Natural killer cell treated with Interleukin-12 subunit alpha and Interleukin-12 subunit beta and Interleukin-15 and Interleukin-18, amount 100 ng/mL, for 72 hours (primary cell): ENCODE results near the gene RCAN3. TPM values are rescaled to one million over a fixed set of nuclear protein-coding genes. Genes with fewer than 3 reads are reported as not detected.
"Not testable (repeated sequence)": the region's sequence is repeated elsewhere in the genome, so short reads cannot be mapped to it uniquely, and the experiment has no call there.

Source experiments
- ATAC-seq, 2 donors: fragments of 150-1000 bp; cut with Tn5 transposase in 1 of 2; sonication (Bioruptor Pico), chemical (Tn5 transposase) in 1 of 2; 2 replicates each; pipeline ENCODE4 v1.10.0; 2021
- DNase-seq: peaks from one replicate; pipeline ENCODE4 v3.0.0; 2022; ENCODE audit warnings: low spot score
- H3K27ac Mint-ChIP-seq, 2 donors: 1 replicate in 1 of 2; 2 replicates in 1 of 2; pipeline ENCODE4 v1.8.0; 2022; ENCODE audit warnings: mixed read lengths in 2 of 2, mild to moderate bottlenecking in 1 of 2, moderate library complexity in 1 of 2
- H3K27me3 Mint-ChIP-seq, 2 donors: 1 replicate in 1 of 2; 2 replicates in 1 of 2; pipeline ENCODE4 v1.8.0; 2022; ENCODE audit warnings: mixed read lengths in 2 of 2
- H3K36me3 Mint-ChIP-seq: one replicate; pipeline ENCODE4 v1.8.0; 2022; ENCODE audit warnings: mixed read lengths
- H3K4me1 Mint-ChIP-seq, 2 donors: 1 replicate in 1 of 2; 2 replicates in 1 of 2; pipeline ENCODE4 v1.8.0; 2022; ENCODE audit warnings: low read depth in 2 of 2, mixed read lengths in 2 of 2, mild to moderate bottlenecking in 1 of 2
- H3K4me3 Mint-ChIP-seq: one replicate; pipeline ENCODE4 v1.8.0; 2022; ENCODE audit warnings: mixed read lengths
- H3K9me3 Mint-ChIP-seq: 2 replicates; pipeline ENCODE4 v1.8.0; 2022; ENCODE audit warnings: mixed read lengths
- total RNA-seq, 2 donors: library from RNA; stranded (reverse); gene quantifications; one replicate each; pipeline ENCODE4 v1.2.3, GENCODE V29; 2022

The RCAN3 gene
- total RNA-seq, 2 donors from 2014 or later, result 1.9 to 2.7 TPM

DNA sequence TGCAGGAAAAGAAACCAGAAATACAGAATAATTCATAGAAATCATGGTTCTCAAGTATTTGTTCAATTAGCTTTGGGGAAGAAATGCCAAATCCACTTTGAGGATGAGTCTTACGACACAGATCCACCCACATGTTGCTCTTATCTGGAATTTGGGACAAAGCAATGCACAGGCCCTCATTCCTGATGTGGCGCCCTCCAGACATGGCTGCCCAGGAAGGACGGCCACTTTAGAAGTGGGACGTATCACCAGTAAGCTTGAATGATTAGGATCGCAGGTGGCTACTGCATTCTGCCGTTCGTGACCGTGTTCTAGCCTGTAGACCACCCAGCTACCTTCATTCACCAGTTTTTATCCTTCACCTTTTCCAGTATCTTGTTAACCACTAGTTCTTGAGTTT, 33.1 kb downstream of the RCAN3 start:
- Mint-ChIP-seq H3K27ac (peak overlapping the region; percentile 83 to 92), H3K4me1 (peaks cover 20 to 39% of the 10 kb centered on the region in 2 donors), H3K36me3 (no peaks in the 10 kb centered on the region), H3K4me3 (peak overlapping the region; percentile 86), H3K27me3 (peaks cover 0 to 4% of the 10 kb centered on the region in 2 donors), H3K9me3 (no peaks in the 10 kb centered on the region)
- ATAC-seq (no peak), DNase-seq (no peak)

DNA sequence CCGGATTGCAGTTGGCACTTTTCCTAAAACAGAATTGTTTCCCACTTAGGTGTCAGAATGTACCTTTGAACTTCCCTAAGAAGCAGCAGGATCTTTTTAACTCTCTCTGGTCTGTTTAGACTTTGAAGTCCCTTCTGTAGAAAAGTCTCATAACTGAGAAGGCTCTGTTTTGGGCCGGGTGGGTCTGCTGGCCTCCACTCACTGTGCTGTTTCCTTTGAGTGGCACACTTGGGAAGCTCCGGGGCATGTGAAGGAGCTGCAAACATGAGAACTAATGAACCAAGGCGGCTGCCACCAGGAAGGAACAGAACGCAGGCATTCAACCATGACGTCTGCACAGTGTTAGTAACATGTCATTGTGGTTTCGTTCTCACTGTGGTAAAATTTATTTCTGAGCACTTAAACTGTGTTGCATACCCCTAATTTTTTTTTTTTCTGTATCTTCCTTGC, 33.8 kb downstream of the RCAN3 start:
- peak overlapping the region; percentile 83 to 92 for H3K27ac Mint-ChIP-seq
- H3K36me3 Mint-ChIP-seq, result no peaks in the 10 kb centered on the region
- ATAC-seq (peak; percentile 74 to 82), DNase-seq (peak; percentile 64)
- peaks cover 0 to 4% of the 10 kb centered on the region in 2 donors for H3K27me3 Mint-ChIP-seq
- peaks cover 20 to 41% of the 10 kb centered on the region in 2 donors for H3K4me1 Mint-ChIP-seq
- no peaks in the 10 kb centered on the region for H3K9me3 Mint-ChIP-seq
- H3K4me3 Mint-ChIP-seq, result peak overlapping the region; percentile 86

DNA sequence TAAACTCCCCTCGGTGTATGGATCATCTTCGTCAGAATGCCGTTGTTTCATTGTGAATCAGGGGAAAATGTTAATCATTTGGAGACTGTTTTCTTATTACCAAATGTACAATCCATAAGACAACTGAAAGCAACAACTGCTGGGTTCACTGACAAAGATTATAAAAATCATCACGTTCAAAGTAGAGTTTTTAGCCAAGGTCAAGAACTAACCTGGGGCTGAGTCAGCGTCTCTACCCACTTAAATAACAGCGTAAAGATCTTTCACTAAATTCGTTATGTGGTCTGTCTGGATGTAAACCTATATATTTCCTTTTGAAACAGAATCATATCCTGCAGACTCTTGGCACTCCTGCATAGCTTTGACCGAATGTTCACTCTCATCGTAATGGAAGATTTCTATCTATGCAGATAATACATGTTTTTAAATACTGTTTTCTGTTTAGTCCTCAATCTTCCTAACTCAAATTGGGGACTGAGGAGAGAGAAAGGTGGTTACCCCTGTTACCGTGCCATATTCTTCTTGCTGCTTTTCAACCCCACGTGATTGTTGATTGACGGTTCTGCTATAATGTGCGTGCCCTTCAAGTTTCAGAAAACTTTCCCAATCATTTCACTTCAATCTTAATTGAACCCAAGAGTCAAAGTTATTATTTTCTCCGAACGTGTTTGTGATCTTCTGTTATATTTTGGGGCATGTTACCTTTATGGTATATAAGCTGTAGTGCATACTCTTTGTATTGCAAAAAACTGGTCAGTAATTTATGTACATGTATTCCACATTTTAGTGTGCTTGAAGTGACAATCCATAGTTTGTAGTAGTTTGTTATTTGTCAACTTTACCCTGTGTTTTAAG, 37.6 kb downstream of the RCAN3 start:
- ATAC-seq (peak in 1 of 2 donors; percentile 60), DNase-seq (no peak)
- peaks cover 13 to 38% of the 10 kb centered on the region in 2 donors for H3K4me1 Mint-ChIP-seq
- H3K36me3 Mint-ChIP-seq, result no peaks in the 10 kb centered on the region
- no peaks in the 10 kb centered on the region for H3K9me3 Mint-ChIP-seq
- peak overlapping the region; percentile 30 to 34 for H3K27ac Mint-ChIP-seq
- H3K27me3 Mint-ChIP-seq, result peaks cover 6 to 8% of the 10 kb centered on the region in 2 donors
- peak overlapping the region; percentile 53 for H3K4me3 Mint-ChIP-seq

DNA sequence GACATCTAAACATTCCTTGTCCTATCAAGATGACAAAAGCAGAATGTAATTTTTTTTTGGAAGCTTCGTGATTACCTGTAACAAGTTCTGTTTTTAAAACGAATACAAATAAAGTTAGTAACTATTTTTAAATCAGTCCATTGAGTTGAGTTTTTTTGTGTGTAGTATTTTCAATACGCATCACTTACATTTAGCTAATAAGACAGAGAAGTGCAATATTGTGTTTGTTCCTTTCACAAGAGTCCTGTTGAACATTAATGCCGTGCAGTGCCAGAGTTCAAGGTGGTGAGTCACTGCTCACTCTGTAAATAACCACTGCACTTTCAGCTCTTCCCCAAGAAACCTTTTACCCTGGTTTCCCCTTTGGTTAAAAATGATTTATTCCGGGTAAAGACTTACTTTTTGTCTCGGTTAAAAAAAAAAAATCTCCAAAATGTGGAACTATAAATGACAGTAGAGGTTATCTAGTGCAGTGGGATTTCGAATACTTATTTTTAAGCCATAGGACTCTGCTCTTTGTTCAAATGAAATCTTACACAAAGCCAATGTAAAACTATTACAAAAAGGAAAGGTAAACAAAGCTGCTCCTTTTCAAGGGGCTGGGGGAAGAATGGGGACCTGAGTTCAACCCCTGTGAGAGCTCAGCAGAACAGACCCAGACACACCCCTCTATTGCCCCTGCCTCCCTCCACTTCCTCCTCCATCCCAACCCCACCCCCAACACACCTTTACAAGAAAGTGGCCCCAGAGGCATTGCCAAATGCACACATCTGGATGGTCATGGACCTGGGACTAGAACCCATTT, 38.5 kb downstream of the RCAN3 start:
- Mint-ChIP-seq H3K36me3 (no peaks in the 10 kb centered on the region), H3K27ac (peak overlapping the region; percentile 30 to 34), H3K4me3 (peak overlapping the region; percentile 53), H3K9me3 (no peaks in the 10 kb centered on the region), H3K4me1 (peaks cover 9 to 29% of the 10 kb centered on the region in 2 donors), H3K27me3 (peaks cover 6 to 9% of the 10 kb centered on the region in 2 donors)
- DNase-seq (no peak), ATAC-seq (peak in 1 of 2 donors; percentile 18)

DNA sequence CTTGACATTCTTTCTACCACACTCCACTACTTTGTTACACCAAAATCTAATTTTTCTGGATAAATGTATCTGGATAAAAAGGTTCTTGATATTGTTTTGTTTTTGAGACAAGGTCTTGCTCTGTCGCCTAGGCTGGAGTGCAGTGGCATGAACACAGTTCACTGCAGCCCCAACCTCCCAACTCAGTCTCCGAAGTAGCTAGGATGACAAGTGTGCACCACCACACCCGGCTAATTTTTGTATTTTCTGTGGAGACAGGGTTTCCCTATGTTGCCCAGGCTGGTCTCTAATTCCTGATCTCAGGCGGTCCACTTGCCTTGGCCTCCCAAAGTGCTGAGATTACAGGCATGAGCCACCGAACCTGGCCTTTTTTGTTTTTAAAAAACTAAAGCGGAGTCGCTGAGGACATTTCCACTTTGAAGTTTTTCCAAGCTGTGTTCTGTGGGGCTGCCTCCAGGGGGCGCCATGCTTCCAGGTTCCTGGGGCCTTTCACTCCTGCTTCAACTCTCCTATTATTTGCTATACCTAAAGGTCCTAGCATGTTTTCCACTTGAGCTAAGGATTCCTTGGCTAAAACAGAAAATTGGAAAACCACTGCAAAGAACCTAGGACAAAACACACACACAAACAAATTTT, 39.2 kb downstream of the RCAN3 start:
- Mint-ChIP-seq H3K4me1 (peaks cover 1 to 22% of the 10 kb centered on the region in 2 donors), H3K9me3 (no peaks in the 10 kb centered on the region), H3K27ac (no peak overlapping the region), H3K4me3 (no peak overlapping the region), H3K27me3 (peaks cover 6 to 9% of the 10 kb centered on the region in 2 donors), H3K36me3 (no peaks in the 10 kb centered on the region)
- no peak for ATAC-seq
- no peak for DNase-seq

DNA sequence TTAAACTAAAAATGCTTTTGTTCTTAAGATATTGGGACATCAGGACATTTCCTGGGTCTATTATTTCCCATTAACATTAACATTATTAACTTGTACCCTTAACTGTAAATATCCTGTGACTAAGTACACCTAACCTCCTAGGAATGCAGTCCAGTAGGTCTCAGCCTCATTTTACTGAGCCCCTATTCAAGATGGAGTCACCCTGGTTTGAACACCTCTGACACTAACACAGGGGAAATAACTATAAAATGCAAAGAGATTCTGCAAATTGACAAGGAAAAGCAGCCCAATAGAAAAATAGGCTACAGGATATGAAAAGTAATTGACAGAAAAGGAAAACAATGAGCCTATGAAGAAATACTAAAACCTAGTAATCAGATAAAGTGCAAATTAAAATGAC, 41.6 kb downstream of the RCAN3 start:
- no peaks in the 10 kb centered on the region for H3K36me3 Mint-ChIP-seq
- peaks cover 0 to 19% of the 10 kb centered on the region in 2 donors for H3K4me1 Mint-ChIP-seq
- peaks cover 15 to 23% of the 10 kb centered on the region in 2 donors for H3K27me3 Mint-ChIP-seq
- ATAC-seq (no peak), DNase-seq (no peak)
- H3K27ac Mint-ChIP-seq, result no peak overlapping the region
- H3K4me3 Mint-ChIP-seq, result no peak overlapping the region
- no peaks in the 10 kb centered on the region for H3K9me3 Mint-ChIP-seq

DNA sequence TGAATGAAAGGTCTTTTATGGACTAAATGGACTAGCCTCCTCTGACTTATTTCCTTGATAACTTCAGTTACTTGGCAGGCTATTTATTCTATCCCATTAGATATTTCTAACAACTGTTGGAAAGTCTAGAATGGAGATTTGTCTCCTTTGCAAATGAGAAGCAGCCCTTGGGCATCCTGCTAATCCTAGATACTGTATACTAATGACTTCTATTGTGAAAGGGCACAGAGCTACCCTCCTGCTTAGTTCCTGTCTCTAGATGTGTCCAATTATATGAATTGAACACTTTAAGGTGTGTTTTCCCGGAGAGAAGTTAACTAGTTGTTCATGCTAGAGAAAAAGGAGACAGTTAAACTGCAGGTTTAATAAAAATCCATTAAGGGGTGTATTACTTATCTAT, 43.0 kb downstream of the RCAN3 start:
- H3K4me1 Mint-ChIP-seq, result peaks cover 0 to 11% of the 10 kb centered on the region in 2 donors
- no peaks in the 10 kb centered on the region for H3K36me3 Mint-ChIP-seq
- H3K27ac Mint-ChIP-seq, result no peak overlapping the region
- DNase-seq (no peak), ATAC-seq (no peak)
- no peaks in the 10 kb centered on the region for H3K9me3 Mint-ChIP-seq
- no peak overlapping the region for H3K4me3 Mint-ChIP-seq
- H3K27me3 Mint-ChIP-seq, result peaks cover 15 to 26% of the 10 kb centered on the region in 2 donors

DNA sequence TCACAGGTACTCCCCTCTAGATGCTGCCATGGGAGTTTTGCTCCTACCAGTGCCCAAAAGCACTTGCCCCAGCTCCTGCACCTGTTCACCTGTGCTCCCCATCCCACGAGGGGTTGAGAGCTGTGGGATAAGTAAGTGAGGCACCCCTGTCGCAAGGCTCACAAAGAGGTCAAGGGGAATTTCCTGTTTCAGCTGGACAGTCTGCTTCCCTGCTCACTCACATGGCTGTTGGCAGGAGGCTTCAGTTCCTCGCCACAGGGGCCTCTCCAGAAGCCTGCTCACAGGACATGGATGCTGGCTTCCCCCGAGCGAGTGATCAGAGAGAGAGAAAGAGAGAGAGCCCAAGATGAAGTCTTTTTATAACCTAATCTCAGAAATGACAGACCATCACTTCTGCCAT, 44.6 kb downstream of the RCAN3 start:
- H3K27me3 Mint-ChIP-seq, result peaks cover 23 to 28% of the 10 kb centered on the region in 2 donors
- no peak overlapping the region for H3K4me3 Mint-ChIP-seq
- H3K9me3 Mint-ChIP-seq, result no peaks in the 10 kb centered on the region
- H3K4me1 Mint-ChIP-seq, result peaks cover 0 to 7% of the 10 kb centered on the region in 2 donors
- no peaks in the 10 kb centered on the region for H3K36me3 Mint-ChIP-seq
- ATAC-seq, result no peak
- no peak overlapping the region for H3K27ac Mint-ChIP-seq
- no peak for DNase-seq

DNA sequence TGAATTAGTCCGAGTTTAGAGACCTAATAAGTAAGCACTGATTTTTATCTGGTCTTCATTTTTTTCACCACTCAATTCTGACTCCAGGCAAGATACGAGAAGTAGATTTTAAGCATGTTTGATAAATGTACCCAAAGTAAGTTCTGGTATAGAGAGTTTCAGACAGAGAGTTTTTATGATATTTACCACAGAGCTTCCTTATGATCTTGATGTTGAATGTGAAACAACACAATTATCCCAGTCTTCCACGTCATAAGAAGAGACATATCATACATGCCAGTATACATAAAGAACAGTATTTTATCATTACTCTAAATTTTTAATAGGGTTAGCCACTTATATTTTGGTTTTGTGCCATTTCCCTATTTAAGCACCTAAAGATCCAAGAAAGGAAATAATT, 45.4 kb downstream of the RCAN3 start:
- no peak overlapping the region for H3K4me3 Mint-ChIP-seq
- H3K27me3 Mint-ChIP-seq, result peaks cover 23 to 28% of the 10 kb centered on the region in 2 donors
- no peaks in the 10 kb centered on the region for H3K9me3 Mint-ChIP-seq
- no peak for DNase-seq
- H3K27ac Mint-ChIP-seq, result no peak overlapping the region
- ATAC-seq, result no peak
- peaks cover 0 to 7% of the 10 kb centered on the region in 2 donors for H3K4me1 Mint-ChIP-seq
- no peaks in the 10 kb centered on the region for H3K36me3 Mint-ChIP-seq

DNA sequence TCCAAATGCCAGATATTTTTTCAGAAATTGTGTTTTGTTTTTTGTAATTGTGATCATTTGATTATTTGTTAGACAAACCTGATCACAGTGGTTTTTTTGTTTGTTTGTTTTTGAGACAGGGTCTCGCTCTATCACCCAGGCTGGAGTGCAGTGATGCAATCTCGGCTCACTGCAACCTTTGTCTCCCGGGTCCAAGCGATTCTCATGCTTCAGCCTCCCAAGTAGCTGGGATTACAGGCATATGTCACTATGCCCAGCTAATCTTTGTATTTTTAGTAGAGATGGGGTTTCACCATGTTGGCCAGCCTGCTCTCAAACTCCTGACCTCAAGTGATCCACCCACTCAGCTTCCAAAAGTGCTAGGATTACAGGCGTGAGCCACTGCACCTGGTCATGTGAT, 46.6 kb downstream of the RCAN3 start:
- H3K9me3 Mint-ChIP-seq, H3K4me3 Mint-ChIP-seq, H3K4me1 Mint-ChIP-seq, H3K36me3 Mint-ChIP-seq, DNase-seq, H3K27ac Mint-ChIP-seq, ATAC-seq: not testable (repeated sequence)
- H3K27me3 Mint-ChIP-seq, result peaks cover 29 to 35% of the 10 kb centered on the region in 2 donors

DNA sequence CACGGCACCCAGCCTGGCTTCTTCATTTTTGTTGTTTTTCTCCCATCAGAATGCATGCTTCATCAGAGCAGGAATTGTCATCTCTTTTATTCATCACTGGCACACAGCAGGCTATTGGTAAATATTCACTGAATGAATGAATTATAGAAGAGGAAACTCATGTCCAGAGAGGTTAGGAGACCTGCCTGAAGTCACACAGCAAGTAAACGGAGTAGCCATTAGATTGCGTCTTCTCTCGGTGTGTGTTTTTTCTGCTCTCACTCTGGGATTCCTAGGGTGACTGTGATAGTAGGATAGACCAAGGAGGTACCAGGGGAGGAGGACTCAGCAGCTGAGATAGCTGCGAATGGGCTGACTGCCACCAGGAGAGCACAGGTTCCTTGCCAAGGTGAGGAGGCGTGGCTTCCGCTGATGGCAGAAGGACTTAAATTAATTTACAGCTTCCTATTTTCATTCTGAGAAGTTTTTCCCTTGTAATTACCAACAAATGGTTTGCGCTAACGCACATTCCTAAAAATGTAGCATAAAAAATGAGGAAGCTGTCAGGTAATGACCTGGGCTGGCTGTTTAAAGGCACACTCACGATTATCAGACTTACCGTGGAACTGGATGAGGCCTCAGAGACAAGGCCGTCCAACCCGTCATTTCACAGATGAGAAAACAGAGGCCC, 48.8 kb downstream of the RCAN3 start:
- Mint-ChIP-seq H3K4me1 (peaks cover 0 to 3% of the 10 kb centered on the region in 2 donors), H3K27me3 (peaks cover 39 to 42% of the 10 kb centered on the region in 2 donors)
- no peak for DNase-seq

DNA sequence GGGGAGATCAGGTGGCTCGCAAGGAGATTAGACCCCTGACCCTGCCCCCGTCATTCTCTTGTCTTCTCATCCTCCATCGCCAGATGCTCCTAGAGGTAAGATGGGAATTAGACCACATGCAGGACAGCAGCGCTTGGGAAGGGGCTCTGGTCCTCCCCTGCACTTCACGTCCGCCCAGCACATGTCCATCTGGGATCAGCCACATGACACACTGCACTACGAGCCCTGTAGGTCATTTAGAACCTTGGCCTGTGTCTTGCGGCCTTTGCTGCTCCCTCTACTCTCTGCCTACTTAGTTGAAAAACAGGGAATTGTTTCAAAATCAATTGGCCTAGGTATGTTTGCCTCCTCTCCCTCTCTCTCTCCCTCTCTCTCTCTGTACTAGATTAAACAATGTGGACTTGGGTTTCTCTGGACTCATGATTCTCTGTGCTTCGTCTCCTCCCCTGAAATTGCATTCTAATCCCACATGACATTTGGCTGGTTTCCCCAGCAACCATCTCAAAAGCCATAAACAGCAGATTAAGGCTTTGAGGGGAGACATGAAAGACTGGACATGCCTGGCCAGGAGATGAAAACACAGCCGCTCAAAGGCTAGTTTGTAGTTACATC, 49.4 kb downstream of the RCAN3 start:
- H3K4me3 Mint-ChIP-seq, result no peak overlapping the region

More for the DNA sequence above, 48.8 kb downstream of the RCAN3 start:
- Mint-ChIP-seq H3K4me3 (no peak overlapping the region), H3K9me3 (no peaks in the 10 kb centered on the region), H3K36me3 (no peaks in the 10 kb centered on the region), H3K27ac (no peak overlapping the region)
- no peak for ATAC-seq

DNA sequence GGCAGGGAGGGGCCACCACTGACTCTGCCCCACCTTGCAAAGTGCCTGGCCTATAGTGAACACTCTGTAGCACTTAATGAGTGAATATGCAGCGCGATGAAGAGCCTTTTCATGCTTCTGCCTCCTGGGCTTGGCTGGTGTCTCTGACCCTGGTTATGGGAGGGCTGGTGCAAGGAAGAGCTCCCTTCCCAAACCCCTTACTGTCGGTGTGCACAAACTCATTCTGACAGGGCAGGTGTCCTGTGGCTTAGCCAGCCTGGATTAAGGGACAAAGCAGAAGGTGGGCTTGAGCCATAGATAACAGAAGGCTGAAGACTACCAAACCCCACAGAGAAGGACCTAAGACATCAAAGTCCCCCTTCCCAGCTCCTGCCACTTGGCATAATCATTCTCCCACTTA, 51.3 kb downstream of the RCAN3 start:
- no peaks in the 10 kb centered on the region for H3K36me3 Mint-ChIP-seq
- peaks cover 39 to 41% of the 10 kb centered on the region in 2 donors for H3K27me3 Mint-ChIP-seq
- ATAC-seq (no peak), DNase-seq (no peak)
- no peak overlapping the region for H3K4me3 Mint-ChIP-seq
- no peak overlapping the region for H3K27ac Mint-ChIP-seq
- peaks cover 0 to 3% of the 10 kb centered on the region in 2 donors for H3K4me1 Mint-ChIP-seq
- H3K9me3 Mint-ChIP-seq, result no peaks in the 10 kb centered on the region

More for the DNA sequence above, 49.4 kb downstream of the RCAN3 start:
- Mint-ChIP-seq H3K36me3 (no peaks in the 10 kb centered on the region), H3K27ac (no peak overlapping the region), H3K4me1 (peaks cover 0 to 3% of the 10 kb centered on the region in 2 donors), H3K27me3 (peaks cover 45% of the 10 kb centered on the region in 2 donors), H3K9me3 (no peaks in the 10 kb centered on the region)
- ATAC-seq (no peak), DNase-seq (no peak)
